NCI-H526 treated with DMSO at 0.1 percent for 48 hours (cell line): ENCODE results near the gene GSG1L.
"Not testable (repeated sequence)": the region's sequence is repeated elsewhere in the genome, so short reads cannot be mapped to it uniquely, and the experiment has no call there.

Experiments
- DNase-seq: peaks from one replicate; lab custom pipeline; 2025; lab: John Stamatoyannopoulos, UW

GSG1L gene

DNA sequence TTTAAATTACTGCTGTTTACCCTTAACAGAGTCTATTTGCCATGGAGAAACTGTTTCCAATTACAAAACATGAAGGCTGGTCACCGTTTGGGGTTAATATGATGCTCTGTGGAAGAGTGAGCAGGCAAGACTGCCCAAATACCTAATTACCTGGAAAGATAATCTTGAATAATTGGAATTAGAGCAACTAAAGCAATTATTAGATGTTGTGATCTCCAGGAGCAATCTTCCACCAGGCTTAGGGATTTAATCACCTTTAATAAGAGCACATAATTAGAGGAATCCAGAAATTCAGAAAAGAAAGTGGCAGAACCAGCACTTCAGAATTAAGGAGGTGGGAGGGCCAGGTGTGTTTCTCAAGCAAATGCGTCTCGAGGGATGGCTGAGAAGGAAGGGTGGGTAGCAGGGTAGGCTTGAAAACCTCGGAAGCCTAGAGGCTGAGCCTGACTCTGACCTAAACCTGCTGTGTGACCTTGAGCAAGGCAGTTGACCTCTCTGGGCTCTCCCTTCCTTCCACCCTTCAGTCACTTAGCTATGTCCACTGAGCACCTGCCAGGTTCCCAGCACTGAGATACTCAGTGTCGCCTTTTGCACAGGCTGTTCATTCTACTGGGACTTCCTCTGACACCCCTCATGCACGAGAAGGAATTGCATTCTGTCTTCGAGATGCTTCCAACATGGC lies 113.2 kb downstream of the GSG1L start:
- DNase-seq = no peak

DNA sequence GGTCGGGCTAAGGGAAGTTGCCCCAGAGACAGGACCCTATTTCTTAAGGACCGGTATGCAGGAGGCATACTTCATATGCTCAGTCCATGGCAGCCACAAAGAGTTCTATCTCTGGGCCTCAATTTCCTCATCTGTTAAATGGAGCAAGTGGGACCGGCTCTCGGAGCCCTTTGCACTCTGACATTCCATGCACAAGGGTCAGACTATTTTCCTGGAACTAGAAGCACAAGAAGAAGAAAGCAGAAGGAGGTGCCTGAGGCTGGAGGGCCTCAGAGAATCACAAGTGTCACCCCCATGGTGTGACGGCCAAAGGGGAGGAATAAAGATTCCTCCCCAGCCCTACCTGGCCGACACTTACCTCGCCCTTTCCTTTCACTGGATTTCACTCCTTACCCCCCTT lies 115.8 kb downstream of the GSG1L start:
- no peak for DNase-seq

DNA sequence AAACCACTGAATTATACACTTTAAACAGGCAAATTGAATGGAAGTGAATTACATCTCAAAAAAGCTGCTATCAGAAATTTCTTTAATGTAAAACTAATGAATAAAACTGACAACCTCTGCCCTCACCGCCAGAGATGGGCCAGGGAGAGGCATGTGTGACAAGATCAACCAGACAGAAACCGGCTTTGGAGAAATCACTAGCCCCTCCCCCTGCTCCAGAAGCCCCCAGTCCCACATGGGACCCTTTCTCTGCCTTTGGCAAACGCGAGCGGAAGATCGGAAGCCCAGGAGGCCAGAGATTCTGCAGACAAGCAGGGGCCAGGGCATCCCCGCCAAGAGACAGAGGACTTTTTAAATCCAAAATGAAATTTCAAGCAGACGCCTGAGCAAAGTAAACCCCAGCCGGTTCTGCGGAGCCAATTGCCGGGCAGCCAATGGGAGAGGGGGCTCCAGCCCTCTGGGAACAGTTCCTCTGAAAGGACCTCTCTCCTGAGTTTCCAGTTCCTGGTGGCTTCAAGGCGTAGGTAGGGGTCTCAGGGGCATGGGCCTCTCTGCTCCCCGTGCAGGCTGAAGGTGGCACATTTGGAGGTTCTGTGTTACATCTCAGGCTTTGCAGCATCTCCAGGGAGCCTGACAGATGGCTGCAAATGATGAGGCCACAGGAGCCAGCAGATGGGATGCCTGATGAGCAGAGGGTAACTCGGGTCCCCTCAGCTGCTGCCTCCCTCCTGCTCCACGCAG lies 118.1 kb downstream of the GSG1L start:
- no peak for DNase-seq

DNA sequence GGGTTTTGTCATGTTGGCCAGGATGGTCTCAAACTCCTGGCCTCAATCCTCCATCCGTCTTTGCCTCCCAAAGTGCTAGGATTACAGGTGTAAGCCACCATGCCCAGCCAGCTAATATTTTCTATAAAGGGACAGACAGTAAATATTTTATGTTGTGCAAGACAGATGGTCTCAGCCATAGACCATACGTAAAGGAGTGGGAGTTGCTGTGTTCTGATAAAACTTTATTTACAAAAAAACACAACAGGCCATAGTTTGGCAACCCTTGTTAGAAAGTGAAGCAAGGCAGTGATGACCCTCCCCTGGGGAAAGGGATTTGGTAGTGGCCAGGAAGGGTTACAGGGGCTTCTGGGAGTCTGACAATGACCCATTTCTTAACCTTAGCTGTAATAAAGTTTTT lies 119.7 kb downstream of the GSG1L start:
- DNase-seq = no peak

DNA sequence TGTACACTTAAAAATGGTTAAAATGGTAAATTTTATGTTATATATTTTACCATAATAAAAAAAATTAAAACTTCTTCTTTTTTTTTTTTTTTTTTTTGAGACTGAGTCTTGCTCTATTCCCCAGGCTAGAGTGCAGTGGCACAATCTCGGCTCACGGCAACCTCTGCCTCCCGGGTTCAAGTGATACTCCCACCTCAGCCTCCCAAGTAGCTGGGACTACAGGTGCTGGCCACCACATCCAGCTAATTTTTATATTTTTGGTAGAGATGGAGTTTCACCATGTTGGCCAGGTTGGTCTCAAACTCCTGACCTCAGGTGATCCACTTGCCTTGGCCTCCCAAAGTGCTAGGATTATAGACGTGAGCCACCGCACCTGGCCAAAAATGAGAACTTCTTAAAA lies 121.4 kb downstream of the GSG1L start:
- DNase-seq = not testable (repeated sequence)

DNA sequence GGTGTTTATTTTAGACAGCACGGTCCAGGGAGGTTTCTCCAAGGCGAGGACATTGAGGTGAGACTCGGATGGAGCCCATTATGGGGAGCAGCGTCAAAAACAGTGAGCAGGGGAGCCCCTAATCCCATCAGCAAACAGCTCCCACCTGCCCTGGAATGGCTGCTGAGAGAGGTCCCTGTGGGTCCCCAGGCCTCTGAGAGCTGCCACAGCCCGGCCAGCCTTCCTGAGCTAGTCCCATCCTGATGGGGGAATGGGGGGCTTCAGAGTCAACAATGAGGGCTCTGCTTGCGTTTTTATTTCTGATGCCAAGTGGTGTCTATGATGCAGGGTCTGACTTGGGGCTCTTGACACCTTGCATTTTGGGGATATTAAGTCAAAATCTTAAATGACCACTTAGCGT lies 128.4 kb downstream of the GSG1L start:
- no peak for DNase-seq

DNA sequence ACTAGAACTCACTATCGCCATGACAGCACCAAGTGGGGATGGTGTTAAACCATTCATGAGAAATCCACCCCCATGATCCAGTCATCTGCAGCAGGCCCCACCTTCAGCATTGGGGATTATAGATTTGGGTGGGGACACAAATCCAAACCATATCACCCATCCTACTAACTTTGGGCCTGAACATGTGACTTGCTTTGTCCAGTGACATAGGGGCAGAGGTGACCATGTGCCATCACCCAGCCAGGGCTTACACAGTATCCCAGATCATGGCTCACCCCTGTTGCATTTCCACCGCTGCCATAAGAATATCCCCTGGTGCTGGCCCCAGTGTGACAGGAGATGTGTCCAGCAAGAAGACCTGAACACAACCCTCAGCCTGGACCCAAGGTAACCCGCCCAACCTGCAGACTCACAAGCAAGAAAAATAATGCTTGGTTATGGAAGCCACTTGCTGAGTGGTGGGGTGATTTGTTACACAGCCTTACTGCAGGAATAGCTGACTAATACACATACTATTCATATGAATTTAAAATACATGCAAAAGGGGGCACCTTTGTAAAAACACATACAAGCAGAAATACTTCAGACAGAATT lies 130.9 kb downstream of the GSG1L start:
- no peak for DNase-seq

DNA sequence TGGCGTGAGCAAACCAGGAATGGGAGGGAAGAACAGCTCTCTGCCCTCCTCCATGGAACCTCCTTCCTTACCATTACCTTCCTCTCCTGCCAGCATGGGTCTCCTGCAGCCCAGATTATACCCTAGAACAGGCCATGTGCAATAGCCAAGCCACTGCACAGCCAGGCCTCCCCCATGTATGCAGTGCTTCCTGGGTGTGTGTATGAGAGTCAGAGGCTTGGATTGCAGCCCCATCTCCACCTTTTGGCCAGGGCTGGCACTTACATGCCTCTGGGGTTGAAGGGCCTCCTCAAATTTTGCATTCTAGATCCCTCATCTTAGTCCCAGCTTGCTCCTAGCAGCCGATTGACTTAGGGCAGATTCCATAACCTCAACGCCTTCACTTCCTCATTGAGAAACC lies 133.7 kb downstream of the GSG1L start:
- DNase-seq = no peak

DNA sequence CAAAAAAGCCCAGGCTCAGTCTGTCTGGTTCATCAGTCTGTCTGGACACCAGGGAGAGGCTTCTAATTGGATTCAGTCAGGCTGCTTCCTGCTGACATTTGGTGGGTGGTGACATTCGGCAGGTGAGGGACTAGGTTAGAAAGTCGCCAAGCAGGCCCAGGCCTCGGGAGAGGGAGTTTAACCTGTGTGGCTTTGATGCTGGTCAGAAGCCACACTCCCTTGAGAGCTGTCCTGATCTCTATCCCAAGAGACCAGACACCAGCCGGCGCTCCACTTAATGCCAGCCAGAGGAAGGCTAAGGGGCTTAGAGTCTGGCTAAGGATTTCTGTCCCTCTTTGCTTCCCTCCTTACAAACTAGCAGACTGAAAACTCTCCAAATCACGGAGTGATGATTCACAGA lies 135.0 kb downstream of the GSG1L start:
- no peak for DNase-seq

DNA sequence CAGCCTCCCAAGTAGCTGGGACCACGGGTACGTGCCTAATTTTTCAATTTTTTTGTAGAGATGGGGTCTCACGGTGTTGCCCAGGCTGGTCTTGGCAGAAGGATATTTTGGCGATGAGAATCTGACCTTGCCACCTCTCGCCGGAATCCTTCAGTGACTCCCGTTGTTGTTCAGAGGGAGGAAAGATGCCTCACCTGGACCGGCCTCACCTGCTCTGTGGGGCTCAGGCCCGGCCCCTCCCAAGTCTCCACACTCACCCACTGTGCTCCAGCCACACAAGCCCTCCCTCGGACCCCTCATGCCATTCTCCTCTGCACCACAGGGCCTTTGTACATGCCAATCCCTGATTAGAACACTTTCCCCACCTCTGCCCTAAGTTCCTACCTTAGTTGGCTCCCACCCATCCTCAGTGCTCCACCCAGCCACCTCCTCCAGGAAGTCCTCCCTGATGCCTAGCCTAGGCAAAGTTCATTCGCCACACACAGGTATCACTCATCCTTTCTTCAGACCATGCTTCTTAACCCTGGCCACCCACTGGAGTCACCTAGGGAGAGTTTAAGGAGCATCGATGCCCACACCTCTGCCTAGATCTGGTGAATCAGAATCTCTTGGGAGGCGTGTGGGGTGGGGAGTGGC lies 136.1 kb downstream of the GSG1L start:
- DNase-seq = no peak

DNA sequence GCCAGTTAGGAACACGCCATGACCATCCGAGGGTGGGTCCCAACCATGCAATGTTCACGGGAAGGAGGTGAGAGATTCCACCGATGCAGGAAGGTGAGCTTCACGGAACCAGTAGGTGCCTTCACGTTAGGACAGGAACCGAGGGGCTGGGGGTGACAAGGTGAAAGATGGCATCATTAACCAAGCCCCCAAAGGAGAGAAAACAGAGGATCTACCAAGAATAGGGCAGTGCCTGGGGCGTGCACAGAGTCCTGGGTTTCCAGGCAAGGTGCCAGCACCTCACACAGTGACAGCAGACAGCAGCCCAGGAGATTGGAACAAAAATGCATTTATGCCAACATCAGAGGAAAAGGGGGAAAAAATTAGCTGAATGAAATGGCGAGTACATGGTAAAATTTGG lies 137.9 kb downstream of the GSG1L start:
- DNase-seq = no peak

DNA sequence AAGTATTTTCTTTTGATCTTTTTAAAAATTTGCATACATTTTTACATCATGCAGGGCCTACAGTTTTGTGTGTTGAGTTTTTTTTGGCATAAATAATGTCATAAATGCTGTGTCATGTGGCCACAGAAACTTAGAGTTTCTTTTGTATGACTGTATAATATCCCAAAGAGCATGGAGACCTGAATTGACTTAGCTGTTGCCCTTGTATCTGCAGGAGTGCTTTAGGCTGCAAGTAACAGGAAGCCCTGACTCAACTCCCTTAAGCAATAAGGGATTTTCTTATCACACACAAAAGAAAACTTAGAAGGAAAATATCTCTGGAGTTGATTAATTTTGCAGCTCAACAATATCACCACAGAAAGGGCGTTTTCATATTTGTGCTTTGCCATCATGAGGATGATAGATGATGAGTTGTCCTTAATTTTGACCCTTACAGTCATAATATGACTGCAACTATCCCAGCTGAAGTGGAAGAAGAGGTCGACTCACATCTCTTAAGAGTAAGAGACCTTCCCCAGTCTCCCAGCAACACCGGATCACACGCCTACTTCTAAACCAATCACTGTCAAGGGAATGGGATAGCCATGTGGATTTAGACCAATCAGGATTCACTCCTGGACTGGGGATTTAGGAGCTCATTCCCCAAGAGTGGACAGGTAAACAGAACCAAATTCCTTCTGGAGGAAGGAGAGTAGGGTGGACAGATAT lies 138.9 kb downstream of the GSG1L start:
- DNase-seq = no peak

DNA sequence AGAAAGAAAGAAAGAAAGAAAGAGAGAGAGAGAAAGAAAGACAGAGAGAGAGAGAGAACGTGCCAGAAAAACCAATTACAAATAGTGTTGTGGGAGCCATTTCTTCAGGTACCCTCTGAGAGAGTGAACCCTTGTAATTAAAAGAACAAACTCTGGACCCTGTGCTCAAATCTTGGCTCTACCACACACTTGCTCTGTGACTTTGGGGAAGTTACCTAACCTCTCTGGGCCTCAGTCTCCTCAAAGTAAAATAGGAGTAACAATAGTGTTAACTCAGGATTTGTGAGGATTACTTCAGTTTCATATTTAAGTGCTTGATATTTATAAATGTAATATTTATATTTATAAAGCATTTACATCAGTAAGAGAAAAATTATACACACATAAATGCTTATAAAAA lies 139.8 kb downstream of the GSG1L start:
- no peak for DNase-seq

DNA sequence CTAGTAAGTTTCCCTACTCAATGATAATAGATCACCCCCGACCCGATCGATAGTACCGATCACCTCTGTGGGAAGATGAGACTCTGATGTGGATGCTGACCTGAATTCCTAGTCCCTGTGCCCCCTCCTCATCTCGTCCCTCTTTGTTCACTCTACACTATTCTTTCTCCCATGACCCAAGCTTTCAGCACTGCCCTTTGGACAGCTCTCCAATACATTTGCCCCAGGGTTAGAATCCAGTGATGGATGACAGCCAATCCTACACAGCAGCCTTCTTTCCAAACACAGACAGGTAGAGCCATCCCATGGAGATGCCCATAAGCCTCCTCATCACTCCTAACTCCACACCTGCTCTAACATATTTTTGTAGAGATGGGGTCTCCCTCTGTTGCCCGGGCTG lies 141.1 kb downstream of the GSG1L start:
- DNase-seq = no peak

DNA sequence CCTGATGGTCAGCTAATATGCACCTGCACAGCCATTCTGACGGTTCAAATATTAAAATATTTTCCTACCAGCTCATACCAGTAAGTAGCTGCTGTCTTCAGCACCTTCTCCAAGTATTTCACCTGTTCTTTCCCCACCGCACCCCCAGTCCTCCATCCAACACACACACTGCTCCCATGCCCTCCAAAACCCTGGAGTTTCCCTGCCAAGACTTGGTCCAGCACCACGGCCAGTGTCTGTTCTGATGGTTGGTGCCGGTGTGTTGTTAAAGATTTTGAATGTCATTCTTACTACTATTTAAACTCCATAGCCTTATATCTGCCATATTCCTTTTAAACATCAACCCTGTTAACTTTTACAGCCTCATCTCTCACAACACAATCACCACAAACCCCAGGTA lies 142.4 kb downstream of the GSG1L start:
- DNase-seq = no peak

DNA sequence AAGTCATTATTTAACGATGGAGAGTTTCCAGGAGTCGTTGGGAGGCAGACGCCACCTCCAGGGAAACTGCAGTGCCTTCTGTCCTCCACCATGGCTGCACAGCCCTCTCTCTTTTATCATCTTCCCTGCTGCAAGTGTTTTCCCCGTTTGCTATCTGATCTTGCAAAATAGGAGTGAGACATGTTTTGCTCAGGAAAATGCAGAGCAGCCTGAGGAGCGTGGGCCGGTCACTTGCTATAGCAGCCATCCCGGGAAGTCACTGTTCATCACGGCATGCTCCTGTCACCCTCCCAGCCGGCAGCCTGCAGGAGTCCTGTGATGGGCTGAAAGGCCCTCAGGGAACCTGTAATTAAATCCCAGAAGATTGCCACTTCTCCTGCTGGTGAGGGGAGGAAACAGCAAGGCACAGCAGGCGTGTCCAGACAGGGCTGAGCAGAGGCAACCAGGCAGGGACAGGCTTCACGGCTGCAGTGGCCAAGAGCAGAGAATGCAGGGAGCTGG lies 143.1 kb downstream of the GSG1L start:
- DNase-seq = peak; percentile 30

DNA sequence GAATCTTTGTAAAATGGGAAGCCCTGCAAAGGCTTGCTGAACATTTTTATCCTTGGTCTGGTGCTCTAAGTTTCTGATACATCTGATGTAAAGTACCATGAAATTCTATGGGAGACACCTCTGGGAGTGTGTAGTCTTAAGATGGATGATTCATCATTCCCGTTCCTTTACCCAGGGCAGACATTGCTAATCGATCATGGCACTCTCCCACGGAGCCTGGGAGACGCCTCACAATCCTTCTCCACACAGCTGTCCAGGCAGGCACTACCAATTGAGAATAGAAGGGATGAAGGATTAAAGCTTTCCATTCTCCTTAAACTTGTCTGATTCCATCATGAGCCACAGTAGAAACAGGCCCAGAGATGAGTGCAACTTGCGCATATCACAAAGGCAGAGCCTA lies 144.8 kb downstream of the GSG1L start:
- DNase-seq = no peak

DNA sequence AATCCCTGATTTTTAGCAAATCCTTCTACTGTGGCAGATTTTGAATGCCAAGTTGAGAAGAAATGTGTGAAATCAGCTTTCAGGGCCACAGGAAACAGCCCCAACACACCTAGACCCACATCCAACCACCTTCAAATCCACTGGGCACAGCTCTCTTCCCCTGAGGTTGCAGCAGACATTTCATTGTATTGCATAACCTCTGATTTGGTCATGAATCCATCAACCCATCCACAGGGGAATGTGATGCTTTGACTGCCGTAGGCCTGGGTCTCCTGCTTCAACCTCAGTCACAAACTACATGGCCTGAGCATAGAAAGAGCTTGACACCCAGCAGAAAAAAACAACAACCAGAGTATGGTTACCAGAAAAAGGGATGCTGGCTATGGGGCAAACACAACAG lies 145.6 kb downstream of the GSG1L start:
- no peak for DNase-seq

DNA sequence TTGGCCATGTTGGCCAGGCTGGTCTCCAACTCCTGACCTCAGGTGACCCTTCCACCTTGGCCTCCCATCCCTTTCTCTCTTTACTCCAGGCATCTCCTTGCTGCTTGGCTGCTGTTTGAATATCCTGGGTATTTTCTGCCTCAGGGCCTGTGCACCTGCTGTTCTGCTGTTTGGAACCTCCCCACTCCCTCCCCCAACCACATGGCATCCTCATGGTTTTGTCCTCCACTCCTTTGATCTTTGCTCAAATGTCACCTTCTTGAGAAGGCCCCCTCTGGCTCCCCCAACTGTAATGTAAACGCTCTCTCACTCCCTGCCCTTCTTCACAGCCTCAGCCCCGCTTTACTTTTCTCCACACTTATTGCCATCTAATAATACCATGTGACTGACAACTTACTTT lies 152.0 kb downstream of the GSG1L start:
- DNase-seq = no peak

DNA sequence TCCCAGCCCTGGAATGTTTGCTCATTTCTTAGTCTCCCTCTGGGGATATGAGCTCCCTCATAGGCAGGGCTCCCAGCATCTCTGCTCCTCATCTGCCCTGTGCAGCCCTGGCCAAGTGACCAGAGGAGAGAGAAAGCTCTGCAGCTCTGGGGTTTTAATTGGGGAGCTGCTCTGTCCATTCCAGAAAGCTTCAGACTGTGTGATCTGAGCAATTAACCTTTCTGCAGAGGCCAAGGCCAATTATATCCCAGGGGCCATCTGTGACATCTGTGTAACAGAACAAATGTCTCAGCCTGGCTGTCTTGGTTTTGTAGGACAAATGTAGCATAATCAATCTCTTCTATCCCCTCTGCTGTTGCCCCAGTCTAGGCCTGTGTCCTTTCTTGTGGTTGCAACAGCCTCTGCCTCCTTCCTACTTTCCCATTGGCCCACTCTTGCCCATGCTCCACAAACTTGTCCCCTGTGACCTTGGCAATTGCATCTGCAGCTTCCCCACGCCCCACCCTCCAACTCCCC lies 156.0 kb downstream of the GSG1L start:
- DNase-seq = no peak

DNA sequence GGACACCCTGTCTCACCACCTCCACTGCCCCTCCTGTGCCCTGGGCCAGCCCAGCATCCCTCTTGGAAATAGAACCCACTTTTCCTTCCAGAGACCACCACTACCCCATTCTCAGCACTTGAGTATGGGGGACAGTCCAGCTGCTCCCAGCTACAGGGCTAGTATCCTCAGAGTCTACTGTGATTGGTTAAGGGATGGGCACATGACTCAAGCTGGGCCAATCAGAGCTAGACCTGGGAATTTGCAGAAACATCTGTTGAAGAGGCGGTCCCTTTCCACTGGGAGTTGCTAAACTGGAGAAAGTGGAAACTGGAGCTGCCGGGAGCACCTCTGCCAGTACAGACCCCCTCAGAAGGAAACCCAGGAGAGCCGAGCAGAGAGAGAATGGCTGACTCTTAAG lies 156.6 kb downstream of the GSG1L start:
- no peak for DNase-seq

DNA sequence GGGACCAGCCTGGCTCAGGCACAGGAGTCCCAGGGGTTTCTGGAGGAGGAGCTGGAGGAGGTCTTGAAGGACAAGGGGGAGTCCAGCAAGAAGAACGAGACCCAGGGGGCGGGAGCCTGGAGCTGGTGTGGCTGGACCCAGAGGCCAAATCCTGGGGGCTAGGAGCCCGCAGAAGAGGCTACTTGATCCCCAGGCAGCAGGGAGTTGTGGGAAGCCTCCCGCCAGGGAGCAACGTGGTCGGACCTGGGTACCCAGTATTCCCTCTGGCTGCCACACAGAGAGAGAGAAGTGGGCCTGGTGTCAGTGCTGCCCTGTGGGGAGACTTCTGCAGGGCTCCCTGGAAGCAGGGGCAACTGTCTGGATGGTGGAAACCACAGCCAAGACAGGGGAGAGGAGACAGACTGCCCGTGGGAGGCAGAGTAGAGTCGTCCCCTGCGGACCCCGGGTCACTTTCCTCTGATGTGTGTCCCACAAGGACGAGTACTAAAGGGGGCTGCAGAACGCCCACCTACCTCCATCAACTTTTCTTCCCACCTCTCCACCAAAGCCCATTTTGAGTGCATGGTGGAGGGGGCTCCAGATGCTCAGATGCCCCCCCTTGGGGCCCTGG lies 160.4 kb downstream of the GSG1L start:
- DNase-seq = no peak
